ENCODE measurements around the gene CTNNA1.

- TF ChIP-seq CREB5 (CRISPR knock-in tag; IDR thresholded peaks at IDR 0.05; ENCODE audit: low read depth) (no peak), ISL1 (CRISPR knock-in tag; IDR thresholded peaks at IDR 0.05) (no peak), GLIS3 (CRISPR knock-in tag; IDR thresholded peaks at IDR 0.05) (no peak), RARB (CRISPR knock-in tag; IDR thresholded peaks at IDR 0.05) (no peak), ZFP3 (CRISPR knock-in tag; IDR thresholded peaks at IDR 0.05) (no peak), POU6F1 (CRISPR knock-in tag; IDR thresholded peaks at IDR 0.05; ENCODE audit: borderline replicate concordance, low read depth) (no peak), TCF4 (CRISPR knock-in tag; IDR thresholded peaks at IDR 0.05; ENCODE audit: borderline replicate concordance) (no peak), ZFP30 (CRISPR knock-in tag; IDR thresholded peaks at IDR 0.05) (no peak)
- TF ChIP-seq, protein P1, sequence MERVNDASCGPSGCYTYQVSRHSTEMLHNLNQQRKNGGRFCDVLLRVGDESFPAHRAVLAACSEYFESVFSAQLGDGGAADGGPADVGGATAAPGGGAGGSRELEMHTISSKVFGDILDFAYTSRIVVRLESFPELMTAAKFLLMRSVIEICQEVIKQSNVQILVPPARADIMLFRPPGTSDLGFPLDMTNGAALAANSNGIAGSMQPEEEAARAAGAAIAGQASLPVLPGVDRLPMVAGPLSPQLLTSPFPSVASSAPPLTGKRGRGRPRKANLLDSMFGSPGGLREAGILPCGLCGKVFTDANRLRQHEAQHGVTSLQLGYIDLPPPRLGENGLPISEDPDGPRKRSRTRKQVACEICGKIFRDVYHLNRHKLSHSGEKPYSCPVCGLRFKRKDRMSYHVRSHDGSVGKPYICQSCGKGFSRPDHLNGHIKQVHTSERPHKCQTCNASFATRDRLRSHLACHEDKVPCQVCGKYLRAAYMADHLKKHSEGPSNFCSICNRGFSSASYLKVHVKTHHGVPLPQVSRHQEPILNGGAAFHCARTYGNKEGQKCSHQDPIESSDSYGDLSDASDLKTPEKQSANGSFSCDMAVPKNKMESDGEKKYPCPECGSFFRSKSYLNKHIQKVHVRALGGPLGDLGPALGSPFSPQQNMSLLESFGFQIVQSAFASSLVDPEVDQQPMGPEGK (CRISPR knock-in tag; IDR thresholded peaks at IDR 0.05; ENCODE audit: borderline replicate concordance): no peak
Measured at GRCh38 chr5:138784590-138784989, 31.4 kb downstream of the CTNNA1 start.

Data from SK-N-SH treated with all-trans-retinoic acid at 6 μM for 48 hours (cell line).